ENCODE measurements around the gene EEF1A1.
"Not testable (repeated sequence)": the region's sequence is repeated elsewhere in the genome, so short reads cannot be mapped to it uniquely, and the experiment has no call there.

EEF1A1 gene

DNA sequence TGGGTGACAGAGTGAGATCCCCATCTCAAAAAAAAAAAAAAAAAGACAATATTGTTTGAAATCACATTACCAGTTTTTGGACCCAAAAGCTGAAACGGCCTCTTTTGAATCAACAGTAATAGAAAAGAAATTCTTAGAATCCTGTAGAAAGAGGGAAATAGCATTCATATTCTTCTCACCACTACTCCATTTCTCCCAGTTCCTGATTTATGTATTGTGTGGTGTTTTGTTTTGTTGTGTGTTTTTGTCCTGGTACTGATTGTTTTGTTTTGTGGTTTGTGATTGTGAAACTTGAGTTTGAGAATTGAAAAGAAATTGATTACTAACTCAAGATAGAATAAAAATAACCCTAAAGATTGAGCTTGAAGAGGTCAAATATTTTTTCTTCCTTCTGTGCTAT is 26.2 kb upstream of the EEF1A1 start:
- no peak overlapping the region for H3K4me3 ChIP-seq (ENCODE audit: low read depth, low read length)
- no peak for TF ChIP-seq CTCF (conservative IDR thresholded peaks at IDR 0.05; ENCODE audit: low read depth, low read length)
- no peak for DNase-seq (ENCODE audit: low read depth)

GRCh38 chr6:73542891-73543290 is 22.1 kb upstream of the EEF1A1 start:
- no peak for DNase-seq (ENCODE audit: low read depth)
- no peak overlapping the region for H3K4me3 ChIP-seq (ENCODE audit: low read depth, low read length)
- TF ChIP-seq CTCF (conservative IDR thresholded peaks at IDR 0.05; ENCODE audit: low read depth, low read length), result no peak

DNA sequence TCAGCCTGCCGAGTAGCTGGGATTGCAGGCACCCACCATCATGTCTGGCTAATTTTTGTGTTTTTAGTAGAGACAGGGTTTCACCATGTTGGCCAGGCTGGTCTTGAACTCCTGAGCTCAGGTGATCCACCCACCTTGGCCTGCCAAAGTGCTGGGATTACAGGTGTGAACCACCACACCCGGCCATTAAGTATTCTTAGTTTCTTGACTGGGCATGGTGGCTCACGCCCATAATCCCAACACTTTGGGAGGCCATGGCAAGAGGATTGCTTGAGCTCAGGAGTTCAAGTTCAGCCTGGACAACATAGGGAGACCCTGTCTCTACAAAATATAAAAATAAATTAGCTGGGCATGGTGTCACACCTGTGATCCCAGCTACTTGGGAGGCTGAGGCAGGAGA is 21.6 kb upstream of the EEF1A1 start:
- H3K4me3 ChIP-seq (ENCODE audit: low read depth, low read length); DNase-seq (ENCODE audit: low read depth): not testable (repeated sequence)

DNA sequence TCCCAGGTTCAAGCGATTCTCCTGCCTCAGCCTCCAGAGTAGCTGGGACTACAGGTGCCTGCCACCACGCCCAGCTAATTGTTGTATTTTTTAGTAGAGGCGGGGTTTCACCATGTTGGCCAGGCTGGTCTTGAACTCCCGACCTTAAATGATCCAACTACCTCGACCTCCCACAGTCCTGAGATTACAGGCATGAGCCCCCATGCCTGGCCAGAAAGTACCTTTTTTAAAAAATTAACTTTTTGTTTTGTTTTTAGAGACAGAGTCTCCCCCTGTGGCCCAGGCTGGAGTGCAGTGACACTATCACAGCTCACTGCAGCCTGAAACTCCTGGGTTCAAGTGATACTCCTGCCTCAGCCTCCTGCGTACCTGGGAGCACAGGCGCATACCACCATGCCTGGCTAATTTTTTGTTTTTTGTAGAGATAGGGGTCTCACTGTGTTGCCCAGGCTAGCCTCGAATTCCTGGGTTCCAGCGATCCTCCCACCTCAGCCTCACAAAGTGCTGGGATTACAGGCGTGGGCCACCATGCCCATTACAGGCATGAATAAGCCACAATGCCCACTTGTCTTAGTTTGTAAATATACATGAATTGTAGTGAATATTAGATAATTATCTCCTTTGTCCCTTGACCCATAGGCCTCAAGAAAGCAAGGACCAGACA is 17.4 kb upstream of the EEF1A1 start:
- DNase-seq (ENCODE audit: low read depth), result no peak
- TF ChIP-seq CTCF (conservative IDR thresholded peaks at IDR 0.05; ENCODE audit: low read depth, low read length), result no peak
- no peak overlapping the region for H3K4me3 ChIP-seq (ENCODE audit: low read depth, low read length)

DNA sequence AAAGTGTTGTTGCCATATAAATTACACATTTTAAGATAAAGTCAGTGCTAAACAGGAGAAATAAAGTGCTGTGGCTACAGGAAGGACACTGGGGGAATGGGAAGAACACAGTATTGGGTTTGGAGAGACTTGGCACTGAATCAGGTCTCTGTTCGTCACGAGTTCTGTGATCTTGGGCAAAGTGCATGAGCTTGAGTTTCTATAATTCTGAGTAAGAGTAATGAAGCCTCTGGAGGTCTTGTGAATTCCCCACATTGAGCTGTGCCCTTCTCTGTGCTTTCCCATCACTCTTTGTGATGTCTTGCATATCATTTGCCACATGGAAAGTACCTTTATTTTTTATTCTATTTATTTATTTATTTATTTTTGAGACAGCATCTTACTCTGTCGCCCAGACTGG is 16.8 kb upstream of the EEF1A1 start:
- H3K4me3 ChIP-seq (ENCODE audit: low read depth, low read length), result no peak overlapping the region
- no peak for TF ChIP-seq CTCF (conservative IDR thresholded peaks at IDR 0.05; ENCODE audit: low read depth, low read length)
- no peak for DNase-seq (ENCODE audit: low read depth)

- H3K4me3 ChIP-seq (ENCODE audit: low read depth, low read length), result no peak overlapping the region
- DNase-seq (ENCODE audit: low read depth), result no peak
- no peak for TF ChIP-seq CTCF (conservative IDR thresholded peaks at IDR 0.05; ENCODE audit: low read depth, low read length)
These were observed 13.8 kb upstream of the EEF1A1 start for GRCh38 chr6:73534628-73535027.

DNA sequence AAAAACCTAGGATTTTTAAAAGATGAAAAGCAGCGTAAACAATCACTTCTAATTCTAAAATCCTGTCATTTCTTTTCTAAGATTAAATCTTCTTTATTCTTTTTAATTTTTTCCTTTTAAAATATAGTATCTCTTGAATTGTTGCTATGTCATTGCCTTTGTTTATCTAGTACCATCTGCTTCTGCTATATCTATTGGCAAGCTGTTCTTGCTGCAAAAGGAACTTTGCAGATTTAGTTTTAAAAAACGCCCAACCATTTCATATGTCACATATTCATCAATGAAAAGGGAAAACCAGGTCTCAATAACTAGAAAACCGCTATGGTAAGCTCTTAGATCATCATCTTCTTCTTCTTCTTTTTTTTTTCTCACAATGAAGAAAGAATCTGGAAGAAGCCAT is 11.5 kb upstream of the EEF1A1 start:
- TF ChIP-seq CTCF (conservative IDR thresholded peaks at IDR 0.05; ENCODE audit: low read depth, low read length), result no peak
- no peak overlapping the region for H3K4me3 ChIP-seq (ENCODE audit: low read depth, low read length)
- no peak for DNase-seq (ENCODE audit: low read depth)

All from choroid plexus epithelial cell (primary cell).